ENCODE results near the gene ZNF273.
A peak's percentile ranks its signal among the peaks of the same experiment; 100 is the strongest.
"Not testable (repeated sequence)": the region's sequence is repeated elsewhere in the genome, so short reads cannot be mapped to it uniquely, and the experiment has no call there.

The ZNF273 gene

GRCh38 chr7:64890273-64890672 is 12.8 kb upstream of the ZNF273 start:
- in situ Hi-C loops (cut with MboI; ENCODE audit: low sequenced_read_pairs); H3K27me3 ChIP-seq (ENCODE audit: low read depth); H3K4me3 ChIP-seq; H3K9me3 ChIP-seq; DNase-seq (ENCODE audit: low spot score in 2 of 2); H3K4me1 ChIP-seq; H3K36me3 ChIP-seq (replicated peaks): not testable (repeated sequence)

GRCh38 chr7:64890761-64891362 is 12.2 kb upstream of the ZNF273 start:
- Histone ChIP-seq H3K4me3 (no peak overlapping the region), H3K36me3 (replicated peaks) (no peaks in the 10 kb centered on the region), H3K9me3 (no peaks in the 10 kb centered on the region), H3K4me1 (no peaks in the 10 kb centered on the region), H3K27me3 (ENCODE audit: low read depth) (no peaks in the 10 kb centered on the region)
- DNase-seq (ENCODE audit: low spot score in 2 of 2), result no peak
- in situ Hi-C loops (cut with MboI; ENCODE audit: low sequenced_read_pairs), result no loop called here

- DNase-seq (ENCODE audit: low spot score in 2 of 2); H3K27me3 ChIP-seq (ENCODE audit: low read depth); H3K36me3 ChIP-seq (replicated peaks); H3K9me3 ChIP-seq; in situ Hi-C loops (cut with MboI; ENCODE audit: low sequenced_read_pairs); H3K4me1 ChIP-seq; H3K4me3 ChIP-seq: not testable (repeated sequence)
These were observed 11.6 kb upstream of the ZNF273 start for GRCh38 chr7:64891363-64892081.

- no peak overlapping the region for H3K4me3 ChIP-seq
- no peaks in the 10 kb centered on the region for H3K4me1 ChIP-seq
- no peaks in the 10 kb centered on the region for H3K9me3 ChIP-seq
- H3K36me3 ChIP-seq (replicated peaks), result no peaks in the 10 kb centered on the region
- H3K27me3 ChIP-seq (ENCODE audit: low read depth), result no peaks in the 10 kb centered on the region
- DNase-seq (ENCODE audit: low spot score in 2 of 2), result no peak
- in situ Hi-C loops (cut with MboI; ENCODE audit: low sequenced_read_pairs), result no loop called here
These were observed 11.0 kb upstream of the ZNF273 start for GRCh38 chr7:64892116-64892515.

- in situ Hi-C loops (cut with MboI; ENCODE audit: low sequenced_read_pairs), result no loop called here
- no peak for DNase-seq (ENCODE audit: low spot score in 2 of 2)
- no peaks in the 10 kb centered on the region for H3K36me3 ChIP-seq (replicated peaks)
These were observed 10.3 kb upstream of the ZNF273 start for GRCh38 chr7:64892666-64893309.

GRCh38 chr7:64893401-64893800 is 9.7 kb upstream of the ZNF273 start:
- DNase-seq (ENCODE audit: low spot score in 2 of 2), result no peak
- in situ Hi-C loops (cut with MboI; ENCODE audit: low sequenced_read_pairs), result no loop called here

More at GRCh38 chr7:64892666-64893309, 10.3 kb upstream of the ZNF273 start:
- H3K27me3 ChIP-seq (ENCODE audit: low read depth), result no peaks in the 10 kb centered on the region
- no peaks in the 10 kb centered on the region for H3K4me1 ChIP-seq
- no peak overlapping the region for H3K4me3 ChIP-seq
- no peaks in the 10 kb centered on the region for H3K9me3 ChIP-seq

GRCh38 chr7:64902461-64902805 is 640 bp upstream of the ZNF273 start:
- in situ Hi-C loops (cut with MboI; ENCODE audit: low sequenced_read_pairs), result not testable (repeated sequence)

More at GRCh38 chr7:64893401-64893800, 9.7 kb upstream of the ZNF273 start:
- no peak overlapping the region for H3K4me3 ChIP-seq
- H3K27me3 ChIP-seq (ENCODE audit: low read depth), result no peaks in the 10 kb centered on the region
- no peaks in the 10 kb centered on the region for H3K9me3 ChIP-seq
- no peaks in the 10 kb centered on the region for H3K36me3 ChIP-seq (replicated peaks)
- H3K4me1 ChIP-seq, result peaks cover 2% of the 10 kb centered on the region; the same call in 1 of the 2 replicates

GRCh38 chr7:64904008-64904407 is 935 bp downstream of the ZNF273 start:
- H3K27me3 ChIP-seq (ENCODE audit: low read depth), result no peaks in the 10 kb centered on the region
- peak overlapping the region; percentile 86 for H3K4me3 ChIP-seq
- H3K4me1 ChIP-seq, result peaks cover 24% of the 10 kb centered on the region
- in situ Hi-C loops (cut with MboI; ENCODE audit: low sequenced_read_pairs), result no loop called here
- H3K9me3 ChIP-seq, result no peaks in the 10 kb centered on the region
- no peak for DNase-seq (ENCODE audit: low spot score in 2 of 2)
- peaks cover 2% of the 10 kb centered on the region for H3K36me3 ChIP-seq (replicated peaks)

More at GRCh38 chr7:64902461-64902805, 640 bp upstream of the ZNF273 start:
- H3K27me3 ChIP-seq (ENCODE audit: low read depth); H3K36me3 ChIP-seq (replicated peaks); H3K9me3 ChIP-seq; DNase-seq (ENCODE audit: low spot score in 2 of 2): not testable (repeated sequence)
- peaks cover 32% of the 10 kb centered on the region for H3K4me1 ChIP-seq
- peak overlapping the region; percentile 86 for H3K4me3 ChIP-seq

- no peak for DNase-seq (ENCODE audit: low spot score in 2 of 2)
- H3K9me3 ChIP-seq, result no peaks in the 10 kb centered on the region
- peak overlapping the region; percentile 18 for H3K4me3 ChIP-seq
- H3K4me1 ChIP-seq, result peaks cover 20% of the 10 kb centered on the region
- no peaks in the 10 kb centered on the region for H3K27me3 ChIP-seq (ENCODE audit: low read depth)
- in situ Hi-C loops (cut with MboI; ENCODE audit: low sequenced_read_pairs), result no loop called here
- peaks cover 2% of the 10 kb centered on the region for H3K36me3 ChIP-seq (replicated peaks)
These were observed 2.1 kb downstream of the ZNF273 start for GRCh38 chr7:64905133-64905532.

- peak in 1 of 2 experiments; percentile 19 for DNase-seq (ENCODE audit: low spot score in 2 of 2)
- peak overlapping the region; percentile 18 for H3K4me3 ChIP-seq
- no peaks in the 10 kb centered on the region for H3K9me3 ChIP-seq
- in situ Hi-C loops (cut with MboI; ENCODE audit: low sequenced_read_pairs), result no loop called here
- peaks cover 2% of the 10 kb centered on the region for H3K36me3 ChIP-seq (replicated peaks)
- H3K27me3 ChIP-seq (ENCODE audit: low read depth), result no peaks in the 10 kb centered on the region
- H3K4me1 ChIP-seq, result peaks cover 20% of the 10 kb centered on the region
These were observed 2.5 kb downstream of the ZNF273 start for GRCh38 chr7:64905547-64905946.

GRCh38 chr7:64907641-64908326 is 4.7 kb downstream of the ZNF273 start:
- in situ Hi-C loops (cut with MboI; ENCODE audit: low sequenced_read_pairs), result no loop called here
- peaks cover 15% of the 10 kb centered on the region for H3K4me1 ChIP-seq
- no peak for DNase-seq (ENCODE audit: low spot score in 2 of 2)
- no peaks in the 10 kb centered on the region for H3K27me3 ChIP-seq (ENCODE audit: low read depth)
- H3K36me3 ChIP-seq (replicated peaks), result peaks cover 2% of the 10 kb centered on the region
- H3K9me3 ChIP-seq, result peaks cover 4% of the 10 kb centered on the region
- H3K4me3 ChIP-seq, result no peak overlapping the region

- H3K4me1 ChIP-seq, result peaks cover 14% of the 10 kb centered on the region
- H3K9me3 ChIP-seq, result peaks cover 8% of the 10 kb centered on the region
- H3K27me3 ChIP-seq (ENCODE audit: low read depth), result no peaks in the 10 kb centered on the region
- no peak for DNase-seq (ENCODE audit: low spot score in 2 of 2)
- peaks cover 2% of the 10 kb centered on the region for H3K36me3 ChIP-seq (replicated peaks)
- no peak overlapping the region for H3K4me3 ChIP-seq
- in situ Hi-C loops (cut with MboI; ENCODE audit: low sequenced_read_pairs), result no loop called here
These were observed 5.3 kb downstream of the ZNF273 start for GRCh38 chr7:64908358-64908757.

GRCh38 chr7:64914557-64914956 is 11.5 kb downstream of the ZNF273 start:
- H3K27me3 ChIP-seq (ENCODE audit: low read depth), result no peaks in the 10 kb centered on the region
- no peak for DNase-seq (ENCODE audit: low spot score in 2 of 2)
- no peak overlapping the region for H3K4me3 ChIP-seq
- in situ Hi-C loops (cut with MboI; ENCODE audit: low sequenced_read_pairs), result no loop called here
- peaks cover 13% of the 10 kb centered on the region for H3K9me3 ChIP-seq
- peaks cover 26% of the 10 kb centered on the region for H3K36me3 ChIP-seq (replicated peaks)
- no peaks in the 10 kb centered on the region for H3K4me1 ChIP-seq

- DNase-seq (ENCODE audit: low spot score in 2 of 2); H3K4me3 ChIP-seq; in situ Hi-C loops (cut with MboI; ENCODE audit: low sequenced_read_pairs); H3K27me3 ChIP-seq (ENCODE audit: low read depth); H3K4me1 ChIP-seq: not testable (repeated sequence)
- Histone ChIP-seq H3K36me3 (replicated peaks) (peaks cover 28% of the 10 kb centered on the region), H3K9me3 (peaks cover 13% of the 10 kb centered on the region)
These were observed 12.2 kb downstream of the ZNF273 start for GRCh38 chr7:64915301-64915700.

Measured in HAP-1 (cell line).